Measurements from ENCODE around the gene ATP6V1A.

The ATP6V1A gene

DNA sequence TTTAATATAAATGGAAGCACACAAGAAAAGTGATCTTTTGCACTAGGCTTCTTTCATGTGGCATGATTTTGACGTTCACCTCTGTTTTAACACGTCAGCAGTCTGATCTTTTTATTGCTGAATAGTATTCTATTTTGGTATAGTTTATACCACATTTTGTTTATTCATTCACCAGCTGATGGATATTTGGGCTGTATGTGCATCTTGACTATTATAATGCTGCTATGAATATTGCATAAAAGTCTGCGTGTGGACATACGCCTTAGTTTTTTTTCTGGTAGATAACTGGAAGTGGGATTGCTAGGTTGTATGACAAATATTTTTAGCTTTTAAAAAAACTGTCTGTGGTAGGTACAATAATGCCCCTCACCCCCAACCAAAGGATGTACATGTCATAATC, 15.1 kb upstream of the ATP6V1A start:
- ATAC-seq (ENCODE audit: low read depth) (no peak), DNase-seq (ENCODE audit: low spot score) (no peak)
- peaks cover under 1% of the 10 kb centered on the region for H3K4me1 ChIP-seq (ENCODE audit: insufficient read depth, poor library complexity, severe bottlenecking)
- no peak overlapping the region for H3K4me3 ChIP-seq (ENCODE audit: severe bottlenecking)
- H3K27ac ChIP-seq (ENCODE audit: poor library complexity, severe bottlenecking) = no peak overlapping the region
- TF ChIP-seq, protein P1, sequence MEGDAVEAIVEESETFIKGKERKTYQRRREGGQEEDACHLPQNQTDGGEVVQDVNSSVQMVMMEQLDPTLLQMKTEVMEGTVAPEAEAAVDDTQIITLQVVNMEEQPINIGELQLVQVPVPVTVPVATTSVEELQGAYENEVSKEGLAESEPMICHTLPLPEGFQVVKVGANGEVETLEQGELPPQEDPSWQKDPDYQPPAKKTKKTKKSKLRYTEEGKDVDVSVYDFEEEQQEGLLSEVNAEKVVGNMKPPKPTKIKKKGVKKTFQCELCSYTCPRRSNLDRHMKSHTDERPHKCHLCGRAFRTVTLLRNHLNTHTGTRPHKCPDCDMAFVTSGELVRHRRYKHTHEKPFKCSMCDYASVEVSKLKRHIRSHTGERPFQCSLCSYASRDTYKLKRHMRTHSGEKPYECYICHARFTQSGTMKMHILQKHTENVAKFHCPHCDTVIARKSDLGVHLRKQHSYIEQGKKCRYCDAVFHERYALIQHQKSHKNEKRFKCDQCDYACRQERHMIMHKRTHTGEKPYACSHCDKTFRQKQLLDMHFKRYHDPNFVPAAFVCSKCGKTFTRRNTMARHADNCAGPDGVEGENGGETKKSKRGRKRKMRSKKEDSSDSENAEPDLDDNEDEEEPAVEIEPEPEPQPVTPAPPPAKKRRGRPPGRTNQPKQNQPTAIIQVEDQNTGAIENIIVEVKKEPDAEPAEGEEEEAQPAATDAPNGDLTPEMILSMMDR (IDR thresholded peaks at IDR 0.05; ENCODE audit: poor library complexity, severe bottlenecking) = no peak
- H3K27me3 ChIP-seq (ENCODE audit: insufficient read depth, poor library complexity, severe bottlenecking) = no peaks in the 10 kb centered on the region
- H3K36me3 ChIP-seq (ENCODE audit: low read depth) = peaks cover 33% of the 10 kb centered on the region
- no peaks in the 10 kb centered on the region for H3K9me3 ChIP-seq (ENCODE audit: severe bottlenecking)

DNA sequence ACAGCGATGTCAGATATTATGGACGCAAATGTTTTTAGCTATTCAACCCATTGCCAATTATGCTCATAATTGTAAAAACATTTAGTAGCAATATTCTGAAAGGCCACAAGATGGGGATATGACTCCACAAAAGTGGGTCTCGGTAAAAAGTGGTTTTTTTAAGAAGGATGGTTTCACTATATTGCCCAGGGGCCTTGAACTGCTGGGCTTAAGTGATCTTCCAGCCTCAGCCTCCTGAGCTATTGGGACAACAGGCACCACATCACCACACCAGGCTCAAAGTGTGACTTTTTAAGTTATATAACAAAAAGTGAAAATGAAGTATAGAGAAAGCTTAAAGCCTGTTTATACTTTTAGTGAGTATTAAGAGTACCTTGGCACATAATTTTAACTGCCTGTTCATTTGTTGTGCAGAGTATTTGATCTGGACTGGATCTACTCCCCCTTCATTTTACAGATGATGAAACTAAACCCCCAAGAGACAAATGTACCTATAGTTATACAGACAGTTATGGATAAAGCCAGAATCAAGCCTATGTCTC, 10.2 kb upstream of the ATP6V1A start:
- TF ChIP-seq, protein P1 (IDR thresholded peaks at IDR 0.05; ENCODE audit: poor library complexity, severe bottlenecking) = peak; percentile 77
- DNase-seq (ENCODE audit: low spot score) (no peak), ATAC-seq (ENCODE audit: low read depth) (peak; percentile 50; the same call in 2 of the 3 replicates)
- peaks cover 15% of the 10 kb centered on the region for H3K4me1 ChIP-seq (ENCODE audit: insufficient read depth, poor library complexity, severe bottlenecking)
- no peaks in the 10 kb centered on the region for H3K9me3 ChIP-seq (ENCODE audit: severe bottlenecking)
- H3K27ac ChIP-seq (ENCODE audit: poor library complexity, severe bottlenecking) = no peak overlapping the region
- no peaks in the 10 kb centered on the region for H3K27me3 ChIP-seq (ENCODE audit: insufficient read depth, poor library complexity, severe bottlenecking)
- peaks cover 23% of the 10 kb centered on the region for H3K36me3 ChIP-seq (ENCODE audit: low read depth)
- H3K4me3 ChIP-seq (ENCODE audit: severe bottlenecking) = no peak overlapping the region

DNA sequence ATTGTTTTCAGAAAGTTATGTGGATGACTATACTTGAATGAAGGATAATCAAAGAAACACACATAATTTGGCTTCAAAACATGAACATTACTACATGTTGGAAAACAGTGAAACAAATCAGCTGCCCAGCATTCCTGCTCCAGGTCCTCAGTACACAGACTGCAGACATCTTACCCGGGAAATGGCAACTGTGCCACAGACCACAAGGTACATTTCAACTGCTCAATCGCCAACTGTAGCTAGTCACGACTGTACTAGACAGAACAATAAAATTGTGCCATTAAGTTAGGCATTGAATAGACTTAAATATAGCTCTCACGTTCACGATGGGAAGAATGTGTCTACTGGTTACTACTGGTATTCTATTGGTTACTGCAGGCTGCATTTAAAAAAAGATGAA, 5.7 kb upstream of the ATP6V1A start:
- no peak for DNase-seq (ENCODE audit: low spot score)
- Histone ChIP-seq H3K4me3 (ENCODE audit: severe bottlenecking) (no peak overlapping the region), H3K4me1 (ENCODE audit: insufficient read depth, poor library complexity, severe bottlenecking) (peaks cover 38% of the 10 kb centered on the region), H3K9me3 (ENCODE audit: severe bottlenecking) (no peaks in the 10 kb centered on the region), H3K36me3 (ENCODE audit: low read depth) (peaks cover 23% of the 10 kb centered on the region), H3K27ac (ENCODE audit: poor library complexity, severe bottlenecking) (no peak overlapping the region), H3K27me3 (ENCODE audit: insufficient read depth, poor library complexity, severe bottlenecking) (no peaks in the 10 kb centered on the region)
- no peak for ATAC-seq (ENCODE audit: low read depth)
- TF ChIP-seq, protein P1 (IDR thresholded peaks at IDR 0.05; ENCODE audit: poor library complexity, severe bottlenecking) = no peak

GRCh38 chr3:113741620-113742019, 5.2 kb upstream of the ATP6V1A start:
- Histone ChIP-seq H3K27me3 (ENCODE audit: insufficient read depth, poor library complexity, severe bottlenecking) (no peaks in the 10 kb centered on the region), H3K4me3 (ENCODE audit: severe bottlenecking) (no peak overlapping the region), H3K27ac (ENCODE audit: poor library complexity, severe bottlenecking) (no peak overlapping the region), H3K36me3 (ENCODE audit: low read depth) (peaks cover 20% of the 10 kb centered on the region), H3K4me1 (ENCODE audit: insufficient read depth, poor library complexity, severe bottlenecking) (peaks cover 38% of the 10 kb centered on the region), H3K9me3 (ENCODE audit: severe bottlenecking) (no peaks in the 10 kb centered on the region)
- TF ChIP-seq, protein P1 (IDR thresholded peaks at IDR 0.05; ENCODE audit: poor library complexity, severe bottlenecking) = no peak
- no peak for DNase-seq (ENCODE audit: low spot score)
- ATAC-seq (ENCODE audit: low read depth) = no peak

GRCh38 chr3:113743006-113743630, 3.7 kb upstream of the ATP6V1A start:
- no peak overlapping the region for H3K27ac ChIP-seq (ENCODE audit: poor library complexity, severe bottlenecking)
- ATAC-seq (ENCODE audit: low read depth) (no peak), DNase-seq (ENCODE audit: low spot score) (no peak)
- TF ChIP-seq, protein P1 (IDR thresholded peaks at IDR 0.05; ENCODE audit: poor library complexity, severe bottlenecking) = no peak
- H3K9me3 ChIP-seq (ENCODE audit: severe bottlenecking) = no peaks in the 10 kb centered on the region
- peaks cover 20% of the 10 kb centered on the region for H3K36me3 ChIP-seq (ENCODE audit: low read depth)
- H3K4me1 ChIP-seq (ENCODE audit: insufficient read depth, poor library complexity, severe bottlenecking) = peaks cover 28% of the 10 kb centered on the region
- peak overlapping the region; percentile 5 for H3K4me3 ChIP-seq (ENCODE audit: severe bottlenecking)
- H3K27me3 ChIP-seq (ENCODE audit: insufficient read depth, poor library complexity, severe bottlenecking) = no peaks in the 10 kb centered on the region
